PC-9 (cell line): ENCODE measurements around the gene XPC. TPM values are rescaled to one million over a fixed set of nuclear protein-coding genes. Genes with fewer than 3 reads are reported as not detected.

ENCODE experiments used
- BruUV-seq: library from RNA; stranded (reverse); fragments of 400-500 nt; replicated peaks from 2 replicates; lab custom pipeline; 2021; lab: Mats Ljungman, UMichigan
- CTCF ChIA-PET: fragments of 300-600 bp; sonication (Branson Sonifier 250); formaldehyde crosslinking; loops from one replicate; lab custom pipeline; 2022; ENCODE audit warnings: antibody characterized with exemption; lab: Charles Lee
- POLR2A ChIA-PET: fragments of 300-600 bp; sonication (Branson Sonifier 250); formaldehyde crosslinking; loops from one replicate; lab custom pipeline; 2022; ENCODE audit warnings: antibody characterized with exemption; ENCODE audit not compliant: unreplicated experiment; lab: Charles Lee
- DNase-seq, 2 experiments: peaks; one replicate each; pipeline versions ENCODE4 v3.0.0 to v3.0.0-alpha.2; 2015 to 2022; ENCODE audit warnings: mixed read lengths in 1 of 2
- H2AFZ ChIP-seq: fragments of 200-600 bp; sonication (generic); 2 replicates; pipeline ENCODE4 v1.8.1; 2017; ENCODE audit warnings: antibody characterized with exemption
- H3F3A ChIP-seq: fragments of 200-600 bp; sonication (generic); 2 replicates; pipeline ENCODE4 v1.8.1; 2017; ENCODE audit warnings: antibody characterized with exemption, mild to moderate bottlenecking, low read depth; ENCODE audit not compliant: insufficient read depth
- H3K27ac ChIP-seq: fragments of 200-600 bp; sonication (generic); 2 replicates; pipeline ENCODE4 v1.6.1; 2016; ENCODE audit warnings: mixed run types
- H3K27me3 ChIP-seq: fragments of 200-600 bp; sonication (generic); 2 replicates; pipeline ENCODE4 v1.6.1; 2016; ENCODE audit warnings: low read depth, mixed run types; ENCODE audit not compliant: insufficient read depth
- H3K36me3 ChIP-seq: fragments of 200-600 bp; sonication (generic); 2 replicates; pipeline ENCODE4 v1.6.1; 2016; ENCODE audit warnings: low read depth, mixed run types
- H3K4me1 ChIP-seq: fragments of 200-600 bp; sonication (generic); replicated peaks from 2 replicates; pipeline ENCODE4 v1.6.1; 2016; ENCODE audit warnings: mixed run types; ENCODE audit not compliant: insufficient read depth
- H3K4me2 ChIP-seq: fragments of 200-600 bp; sonication (generic); 2 replicates; pipeline ENCODE4 v1.6.1; 2017; ENCODE audit warnings: mixed run types
- H3K4me3 ChIP-seq: fragments of 200-600 bp; sonication (generic); 2 replicates; pipeline ENCODE4 v1.6.1; 2016; ENCODE audit warnings: mixed run types
- H3K79me2 ChIP-seq: fragments of 200-600 bp; sonication (generic); 2 replicates; pipeline ENCODE4 v1.6.1; 2017; ENCODE audit warnings: low read depth, mixed run types
- H3K9me2 ChIP-seq: fragments of 200-600 bp; sonication (generic); 2 replicates; pipeline ENCODE4 v1.8.1; 2017; ENCODE audit warnings: mild to moderate bottlenecking; ENCODE audit not compliant: insufficient read depth
- H3K9me3 ChIP-seq: fragments of 200-600 bp; sonication (generic); 2 replicates; pipeline ENCODE4 v1.8.1; 2016; ENCODE audit warnings: low read depth; ENCODE audit not compliant: insufficient read depth
- H4K20me1 ChIP-seq: fragments of 200-600 bp; sonication (generic); 2 replicates; pipeline ENCODE4 v1.8.1; 2017; ENCODE audit not compliant: insufficient read depth
- EZH2 ChIP-seq: fragments of 200-600 bp; sonication (generic); IDR thresholded peaks from 2 replicates; pipeline ENCODE4 v1.8.0; 2017; ENCODE audit warnings: antibody characterized with exemption, low read depth
- intact Hi-C: fragments of 100-400 bp; cut with micrococcal nuclease; formaldehyde crosslinking; loops from one replicate; pipeline ENCODE4 v1.10.0; 2022; ENCODE audit not compliant: unreplicated experiment
- total RNA-seq: library from RNA; stranded (reverse); gene quantifications from 2 replicates; pipeline ENCODE4 v1.2.3, GENCODE V29; 2021
- TF ChIP-seq, protein P1 (sequence below): fragments of 200-600 bp; sonication (generic); conservative IDR thresholded peaks from 2 replicates; pipeline ENCODE4 v1.6.1; 2017; ENCODE audit warnings: mixed run types, antibody characterized with exemption, mild to moderate bottlenecking, moderate library complexity

XPC gene
- total RNA-seq, 1 experiment from 2014 or later: 27.1 TPM

DNA sequence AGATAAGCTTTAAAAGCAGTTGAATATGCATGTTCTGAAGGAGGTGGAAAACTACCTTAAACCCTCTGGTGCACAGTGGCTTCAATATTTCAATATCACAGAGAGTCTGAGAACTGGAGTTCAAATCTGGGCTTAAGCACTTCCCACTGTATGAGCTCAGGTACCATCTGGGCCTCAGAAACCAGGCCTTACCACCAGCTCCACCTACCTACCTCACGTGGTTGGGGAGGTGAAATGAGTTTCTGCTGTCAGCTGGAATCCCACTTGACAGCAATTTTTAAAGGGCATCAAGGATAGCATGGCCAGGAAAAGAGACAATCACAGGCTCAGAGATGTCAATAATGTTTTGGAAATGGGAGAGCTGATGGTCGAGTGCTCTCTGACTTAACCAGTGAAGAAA, 58.8 kb downstream of the XPC start:
- Histone ChIP-seq H2AFZ (no peak overlapping the region), H3K4me3 (no peak overlapping the region), H3K36me3 (peaks cover 29% of the 10 kb centered on the region; the same call in 1 of the 2 replicates), H3K27me3 (no peaks in the 10 kb centered on the region), H3K9me2 (no peaks in the 10 kb centered on the region), H4K20me1 (0 out of 2 replicates have a peak, but pooled peaks cover 7% of the 10 kb centered on the region), H3F3A (0 out of 2 replicates have a peak, but pooled peaks cover 4% of the 10 kb centered on the region), H3K27ac (no peak overlapping the region), H3K9me3 (no peaks in the 10 kb centered on the region), H3K4me2 (no peak overlapping the region), H3K4me1 (peaks cover 11% of the 10 kb centered on the region), H3K79me2 (peaks cover 30% of the 10 kb centered on the region)
- POLR2A ChIA-PET: no interaction called here
- no TSS peak for BruUV-seq
- intact Hi-C loops: no loop called here
- CTCF ChIA-PET: no interaction called here
- no peak for DNase-seq
- TF ChIP-seq EZH2: no peak
- TF ChIP-seq, protein P1, sequence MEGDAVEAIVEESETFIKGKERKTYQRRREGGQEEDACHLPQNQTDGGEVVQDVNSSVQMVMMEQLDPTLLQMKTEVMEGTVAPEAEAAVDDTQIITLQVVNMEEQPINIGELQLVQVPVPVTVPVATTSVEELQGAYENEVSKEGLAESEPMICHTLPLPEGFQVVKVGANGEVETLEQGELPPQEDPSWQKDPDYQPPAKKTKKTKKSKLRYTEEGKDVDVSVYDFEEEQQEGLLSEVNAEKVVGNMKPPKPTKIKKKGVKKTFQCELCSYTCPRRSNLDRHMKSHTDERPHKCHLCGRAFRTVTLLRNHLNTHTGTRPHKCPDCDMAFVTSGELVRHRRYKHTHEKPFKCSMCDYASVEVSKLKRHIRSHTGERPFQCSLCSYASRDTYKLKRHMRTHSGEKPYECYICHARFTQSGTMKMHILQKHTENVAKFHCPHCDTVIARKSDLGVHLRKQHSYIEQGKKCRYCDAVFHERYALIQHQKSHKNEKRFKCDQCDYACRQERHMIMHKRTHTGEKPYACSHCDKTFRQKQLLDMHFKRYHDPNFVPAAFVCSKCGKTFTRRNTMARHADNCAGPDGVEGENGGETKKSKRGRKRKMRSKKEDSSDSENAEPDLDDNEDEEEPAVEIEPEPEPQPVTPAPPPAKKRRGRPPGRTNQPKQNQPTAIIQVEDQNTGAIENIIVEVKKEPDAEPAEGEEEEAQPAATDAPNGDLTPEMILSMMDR: no peak

DNA sequence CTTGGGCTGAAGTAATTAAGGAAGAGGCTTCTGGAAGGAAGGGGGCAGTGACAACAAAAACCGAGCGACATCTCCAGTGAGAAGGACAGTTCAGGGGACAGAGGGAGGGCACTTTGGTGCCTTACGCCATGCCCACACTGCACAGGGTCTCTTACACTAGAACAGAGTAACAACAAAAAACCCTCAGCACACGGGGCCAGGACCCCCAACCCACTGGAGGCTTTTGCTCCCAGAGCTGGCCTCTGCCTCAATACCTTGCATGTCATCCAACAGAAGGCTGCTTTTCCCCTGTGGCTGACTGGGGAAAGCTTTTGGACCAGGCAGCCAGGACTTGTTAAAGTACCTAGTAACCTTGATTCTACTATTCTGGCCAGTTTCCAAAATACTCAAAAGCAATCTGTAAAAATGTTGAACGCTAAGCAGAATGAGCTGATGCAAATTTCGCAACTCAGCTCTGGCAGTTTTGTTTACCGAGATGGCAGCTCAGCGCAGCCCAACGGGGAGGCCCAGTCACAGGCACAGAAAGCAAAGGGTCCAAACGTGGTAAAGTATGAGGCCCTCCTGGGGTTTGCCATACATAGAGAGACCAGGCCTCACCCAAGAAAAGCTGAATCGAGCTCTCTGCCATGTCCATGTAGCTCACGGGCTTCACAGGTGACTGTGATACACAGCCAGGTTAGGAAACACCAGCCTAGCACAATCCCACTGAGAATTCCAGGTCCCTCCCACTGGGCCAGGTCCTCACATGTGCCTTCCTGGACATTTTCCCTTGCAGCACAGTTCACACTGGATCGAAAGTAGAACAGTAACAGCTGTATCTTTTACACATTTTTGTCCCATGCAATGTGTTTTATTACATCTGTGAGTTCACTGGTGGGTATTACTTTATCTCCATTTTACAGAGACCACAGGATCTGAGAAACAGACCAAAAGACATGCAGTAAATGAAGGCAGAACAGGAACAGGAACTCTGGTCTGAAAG, 59.7 kb downstream of the XPC start:
- H3K27ac ChIP-seq: no peak overlapping the region
- peaks cover 16% of the 10 kb centered on the region for H3K4me1 ChIP-seq
- ChIA-PET POLR2A (no interaction called here), CTCF (no interaction called here)
- no peaks in the 10 kb centered on the region for H3K27me3 ChIP-seq
- intact Hi-C loops: no loop called here
- no peak overlapping the region for H3K4me2 ChIP-seq
- no peak overlapping the region for H2AFZ ChIP-seq
- H3K79me2 ChIP-seq: peaks cover 22% of the 10 kb centered on the region
- peaks cover 39% of the 10 kb centered on the region; the same call in 1 of the 2 replicates for H3K36me3 ChIP-seq
- H3K9me2 ChIP-seq: no peaks in the 10 kb centered on the region
- no peak for DNase-seq
- no peaks in the 10 kb centered on the region for H3K9me3 ChIP-seq
- H3K4me3 ChIP-seq: no peak overlapping the region
- BruUV-seq: no TSS peak
- H4K20me1 ChIP-seq: 0 out of 2 replicates have a peak, but pooled peaks cover 7% of the 10 kb centered on the region
- TF ChIP-seq, protein P1: no peak
- TF ChIP-seq EZH2: no peak
- H3F3A ChIP-seq: 0 out of 2 replicates have a peak, but pooled peaks cover 4% of the 10 kb centered on the region

DNA sequence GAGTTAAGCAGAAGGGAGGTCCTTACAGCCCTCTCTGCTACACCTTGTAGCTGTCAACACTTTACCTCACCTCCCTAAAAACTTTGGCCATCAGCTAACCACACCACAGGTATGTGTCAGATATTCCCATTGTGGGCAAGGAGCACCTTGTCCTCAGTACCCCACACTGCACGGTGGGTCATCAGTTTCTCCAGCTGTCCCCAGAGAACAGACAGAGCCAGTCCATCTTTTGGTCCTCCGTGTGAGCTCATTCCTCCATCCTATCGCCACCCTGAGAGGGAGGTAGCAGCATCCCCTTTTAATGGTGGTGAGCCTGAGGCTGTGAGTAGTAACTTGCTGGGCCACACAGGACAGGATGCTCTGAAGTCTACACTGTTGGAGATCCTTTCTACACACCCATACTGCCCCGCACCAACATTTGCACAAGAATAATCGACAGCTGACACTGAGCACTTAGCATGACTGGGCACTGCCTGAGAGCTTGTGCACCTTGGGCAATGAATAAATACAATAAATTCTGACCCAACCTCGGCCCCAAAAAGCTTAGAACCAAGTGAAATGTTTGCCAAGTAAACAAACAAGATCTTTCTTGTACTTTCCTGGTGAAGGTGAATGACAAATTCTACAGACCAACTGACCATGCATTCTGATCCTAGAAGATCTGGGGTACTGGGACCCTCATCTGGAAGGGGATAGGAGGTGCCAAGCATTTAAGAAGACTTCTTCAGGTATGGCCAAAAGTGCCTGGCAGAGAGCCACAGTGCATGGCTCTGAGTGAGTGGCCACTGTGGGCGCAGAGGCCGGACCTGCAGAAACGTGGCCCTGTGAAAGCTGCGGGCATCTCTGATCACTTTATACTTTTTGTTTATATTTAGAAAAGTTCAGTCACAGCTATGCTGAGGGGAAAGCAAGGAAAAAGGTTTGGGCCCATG, 60.7 kb downstream of the XPC start:
- H4K20me1 ChIP-seq: 0 out of 2 replicates have a peak, but pooled peaks cover 7% of the 10 kb centered on the region
- H3K36me3 ChIP-seq: peaks cover 47% of the 10 kb centered on the region; the same call in 1 of the 2 replicates
- H3K4me3 ChIP-seq: no peak overlapping the region
- POLR2A ChIA-PET: no interaction called here
- H2AFZ ChIP-seq: no peak overlapping the region
- H3K79me2 ChIP-seq: peaks cover 12% of the 10 kb centered on the region
- H3K4me2 ChIP-seq: no peak overlapping the region
- 0 out of 2 replicates have a peak, but pooled peaks cover 4% of the 10 kb centered on the region for H3F3A ChIP-seq
- CTCF ChIA-PET: no interaction called here
- no peaks in the 10 kb centered on the region for H3K9me2 ChIP-seq
- TF ChIP-seq, protein P1: no peak
- no peak for TF ChIP-seq EZH2
- intact Hi-C loops: no loop called here
- BruUV-seq: no TSS peak
- H3K4me1 ChIP-seq: peaks cover 9% of the 10 kb centered on the region
- no peaks in the 10 kb centered on the region for H3K9me3 ChIP-seq
- no peaks in the 10 kb centered on the region for H3K27me3 ChIP-seq
- DNase-seq: no peak
- no peak overlapping the region for H3K27ac ChIP-seq
